ENCODE data around the gene PRODH2.
"Not testable (repeated sequence)": the region's sequence is repeated elsewhere in the genome, so short reads cannot be mapped to it uniquely, and the experiment has no call there.

The PRODH2 gene

DNA sequence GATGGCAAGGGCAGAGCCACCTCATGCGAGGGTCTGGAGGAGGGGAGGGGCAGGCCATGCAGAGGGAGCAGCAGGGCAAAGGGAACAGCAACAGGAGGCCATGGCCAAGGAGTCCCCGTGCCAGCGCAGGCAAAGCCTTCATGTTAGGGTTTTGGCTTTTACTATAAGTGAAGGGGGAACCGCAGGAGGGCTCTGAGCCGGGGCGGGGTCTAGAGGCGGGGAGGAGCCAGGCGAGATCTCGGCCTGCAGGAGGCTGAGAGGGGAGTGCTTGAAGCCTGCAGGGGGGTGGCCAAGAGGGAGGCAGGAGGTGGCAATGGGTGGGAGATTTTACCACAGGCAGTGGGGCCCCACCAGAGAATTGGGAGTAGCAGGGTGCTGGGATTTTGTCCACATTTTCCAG is 31.0 kb downstream of the PRODH2 start:
- no peak for DNase-seq (ENCODE audit: low read depth in 2 of 2)

DNA sequence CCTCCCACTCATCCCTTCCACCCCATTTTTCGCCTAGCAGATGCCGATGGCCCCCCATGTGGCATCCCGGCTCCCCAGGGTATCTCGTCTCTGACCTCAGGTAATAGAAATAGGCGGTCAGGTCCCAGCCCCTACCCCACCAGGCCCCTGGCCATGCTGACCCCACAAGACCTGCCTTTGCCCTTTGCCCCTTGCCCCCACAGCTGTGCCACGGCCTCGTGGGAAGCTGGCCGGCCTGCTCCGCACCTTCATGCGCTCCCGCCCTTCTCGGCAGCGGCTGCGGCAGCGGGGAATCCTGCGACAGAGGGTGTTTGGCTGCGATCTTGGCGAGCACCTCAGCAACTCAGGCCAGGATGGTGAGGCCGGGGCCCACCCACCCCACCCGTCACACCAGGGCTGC is 31.9 kb downstream of the PRODH2 start:
- no peak for DNase-seq (ENCODE audit: low read depth in 2 of 2)

- DNase-seq (ENCODE audit: low read depth in 2 of 2): no peak
Measured at GRCh38 chr19:35780058-35780457, 32.6 kb downstream of the PRODH2 start.

GRCh38 chr19:35779033-35779432 is 33.6 kb downstream of the PRODH2 start:
- no peak for DNase-seq (ENCODE audit: low read depth in 2 of 2)

GRCh38 chr19:35777961-35778360 is 34.7 kb downstream of the PRODH2 start:
- DNase-seq (ENCODE audit: low read depth in 2 of 2): no peak

- no peak for DNase-seq (ENCODE audit: low read depth in 2 of 2)
Measured at GRCh38 chr19:35777086-35777841, 35.4 kb downstream of the PRODH2 start.

DNA sequence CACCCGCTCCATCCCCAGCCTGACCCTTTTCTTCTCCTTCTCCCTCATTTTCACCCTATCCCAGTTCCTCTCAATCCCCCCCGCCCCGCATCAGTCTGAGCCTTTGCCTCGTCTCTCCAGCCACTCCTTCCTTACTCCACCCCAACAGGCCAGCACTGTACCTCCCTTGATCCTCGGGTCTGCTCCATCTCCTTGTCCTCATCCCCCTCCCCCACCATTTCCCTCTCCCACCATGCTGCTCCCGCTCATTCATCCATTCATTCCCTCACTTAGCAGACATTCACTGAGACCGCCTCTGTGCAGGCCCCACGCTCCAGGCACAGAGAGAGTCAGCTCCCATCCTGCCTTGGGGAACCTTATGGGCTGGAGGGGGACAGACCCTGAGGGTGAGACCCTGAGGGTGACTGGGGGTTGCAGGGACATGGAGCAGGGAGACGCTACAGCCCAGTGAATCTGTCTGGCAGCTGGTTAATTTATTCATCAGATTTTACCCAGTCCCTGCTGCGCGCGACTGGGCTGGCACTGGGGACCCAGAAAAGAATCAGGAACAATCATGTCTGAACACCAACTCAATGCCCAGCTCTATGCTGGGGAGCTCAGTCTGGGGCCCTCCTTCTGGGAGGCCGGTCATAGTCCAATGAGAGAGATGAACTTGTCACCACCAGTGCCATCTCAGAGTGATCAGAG is 36.4 kb downstream of the PRODH2 start:
- no peak for DNase-seq (ENCODE audit: low read depth in 2 of 2)

DNA sequence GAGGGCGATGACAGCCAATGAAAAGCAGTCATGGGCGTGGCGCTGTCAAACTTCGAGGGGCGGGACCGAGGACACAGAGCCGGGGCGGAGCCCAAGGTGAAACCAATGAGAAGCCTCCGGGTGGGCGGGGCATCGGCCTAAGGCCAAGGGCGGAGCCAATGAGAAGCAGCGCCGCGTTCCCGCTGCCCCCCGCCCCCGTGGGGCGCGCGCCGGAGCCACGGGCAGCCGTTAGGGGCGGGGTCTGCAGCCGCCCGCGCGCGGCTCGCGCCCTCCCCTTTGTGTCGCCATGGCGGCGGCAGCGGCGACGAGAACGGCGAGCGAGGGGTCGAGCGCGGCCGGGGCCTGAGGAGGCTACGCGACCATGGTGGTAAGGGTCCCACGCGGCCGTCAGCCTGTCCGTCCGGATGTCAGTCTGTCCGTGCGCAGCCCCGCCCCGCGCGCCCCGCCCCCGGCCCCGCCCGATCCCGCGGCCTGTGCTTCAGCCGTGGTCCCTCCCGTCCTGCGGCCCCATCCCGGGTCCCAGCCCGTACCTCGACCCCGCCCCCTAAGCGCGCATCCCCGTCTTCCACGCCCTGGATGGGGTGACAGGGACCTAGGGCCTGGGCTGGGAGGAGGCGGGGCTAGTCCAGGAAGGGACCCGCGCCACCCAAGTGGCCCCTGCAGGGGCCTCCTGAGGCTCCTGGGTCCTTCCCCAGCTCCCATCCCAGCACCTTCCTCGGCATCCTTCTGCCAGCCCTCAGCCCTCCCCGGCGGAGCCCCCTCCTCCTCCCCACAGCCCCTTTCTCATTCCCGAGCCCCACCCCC is 37.1 kb downstream of the PRODH2 start, which contains the start of gene ARHGAP33:
ARHGAP33 (plus strand) TSS at position 267 of the 804 bp plus-strand sequence; CDS start at position 362, 95 bp downstream.
- DNase-seq (ENCODE audit: low read depth in 2 of 2): peak; percentile 99 to 100

- DNase-seq (ENCODE audit: low read depth in 2 of 2): no peak
Measured at GRCh38 chr19:35775046-35775297, 37.7 kb downstream of the PRODH2 start.

DNA sequence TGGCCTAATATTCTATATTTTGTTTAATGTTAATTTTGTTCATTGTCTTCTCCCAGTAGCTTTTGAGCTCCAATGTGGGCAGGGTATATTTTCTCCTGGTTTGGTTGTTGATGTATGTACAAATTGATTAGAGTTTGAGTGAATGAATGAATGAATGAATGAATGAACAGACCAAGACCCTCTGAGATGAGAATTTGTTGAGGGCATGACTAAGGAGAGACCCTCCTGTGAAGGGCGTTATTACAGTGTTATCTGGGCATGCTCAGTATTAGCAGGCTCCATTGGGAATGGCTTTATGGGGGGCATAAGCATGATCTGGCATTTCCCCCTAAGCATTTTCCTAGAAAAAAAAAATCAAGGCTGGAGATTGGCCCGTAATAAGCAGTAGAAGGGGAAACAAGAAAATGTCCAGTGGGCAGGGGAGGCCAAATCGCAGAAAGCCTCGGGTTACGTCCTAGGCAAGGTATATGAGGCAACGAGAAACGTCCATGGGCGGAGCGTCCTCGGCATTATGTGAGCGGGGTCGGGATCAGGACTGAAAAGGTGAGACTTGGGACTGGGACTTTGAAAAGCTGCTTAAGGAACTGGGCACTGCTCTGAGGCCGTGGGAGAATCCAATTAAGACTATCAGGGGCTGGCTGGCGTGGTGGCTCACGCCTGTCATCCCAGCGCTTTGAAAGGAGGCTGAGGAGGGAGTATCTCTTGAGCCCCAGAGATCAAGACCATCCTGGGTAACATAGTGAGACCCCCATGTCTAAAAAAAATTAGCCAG is 38.2 kb downstream of the PRODH2 start:
- no peak for DNase-seq (ENCODE audit: low read depth in 2 of 2)

- DNase-seq (ENCODE audit: low read depth in 2 of 2): no peak
Measured at GRCh38 chr19:35773020-35773806, 39.4 kb downstream of the PRODH2 start.

DNA sequence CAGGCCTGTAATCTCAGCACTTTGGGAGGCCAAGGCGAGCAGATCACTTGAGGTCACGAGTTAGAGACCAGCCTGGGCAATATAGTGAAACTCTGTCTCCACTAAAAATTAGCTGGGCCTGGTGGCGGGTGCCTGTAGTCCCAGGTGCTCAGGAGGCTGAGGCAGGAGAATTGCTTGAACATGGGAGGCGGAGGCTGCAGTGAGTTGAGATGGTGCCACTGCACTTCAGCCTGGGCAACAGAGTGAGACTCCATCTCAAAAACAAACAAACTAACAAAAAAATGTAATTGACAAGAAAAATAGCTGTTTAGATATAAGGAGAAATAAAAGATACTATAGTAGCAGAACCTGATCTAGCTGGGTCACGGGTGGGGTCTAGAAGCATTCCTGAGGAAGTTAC is 40.3 kb downstream of the PRODH2 start:
- not testable (repeated sequence) for DNase-seq (ENCODE audit: low read depth in 2 of 2)

- no peak for DNase-seq (ENCODE audit: low read depth in 2 of 2)
Measured at GRCh38 chr19:35768082-35768421, 44.6 kb downstream of the PRODH2 start.

DNA sequence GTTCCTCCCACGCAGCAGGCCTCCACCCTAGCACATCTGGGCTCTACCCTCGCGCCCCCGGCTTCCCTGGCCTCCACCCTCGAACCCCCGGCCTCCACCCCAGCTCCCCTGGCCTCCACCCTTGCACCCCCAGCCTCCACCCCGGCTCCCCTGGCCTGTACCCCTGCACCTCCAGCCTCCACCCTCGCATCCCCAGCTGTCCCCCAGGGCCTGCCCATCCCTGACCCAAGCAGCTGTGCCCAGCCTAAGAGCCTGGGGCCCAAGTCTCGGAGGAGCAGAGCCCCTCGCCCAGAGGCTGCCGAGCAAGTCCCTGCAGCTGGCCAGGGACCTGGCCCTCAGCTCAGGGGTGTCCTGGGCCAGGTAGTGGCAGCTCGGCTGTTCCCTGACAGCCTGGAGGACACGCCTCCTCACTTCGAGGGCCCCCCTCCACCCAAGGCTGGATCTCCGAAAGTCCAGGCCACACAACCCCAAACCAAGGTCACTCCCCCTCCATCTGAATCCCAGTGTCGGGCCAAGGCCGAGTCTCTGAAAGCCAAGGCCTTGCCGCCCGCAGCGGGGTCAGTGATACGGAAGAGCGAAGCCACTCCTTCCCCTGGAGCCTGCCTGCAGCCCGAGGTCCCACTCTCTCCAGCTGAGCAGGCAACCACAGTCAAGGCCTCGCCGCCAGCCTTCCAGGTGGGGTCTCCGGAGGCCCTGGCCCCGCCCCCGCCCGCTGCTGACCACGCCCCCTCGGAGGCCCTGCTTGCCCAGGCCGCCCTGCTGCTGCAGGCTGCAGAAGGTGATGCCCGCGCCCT is 45.2 kb downstream of the PRODH2 start:
- no peak for DNase-seq (ENCODE audit: low read depth in 2 of 2)

DNA sequence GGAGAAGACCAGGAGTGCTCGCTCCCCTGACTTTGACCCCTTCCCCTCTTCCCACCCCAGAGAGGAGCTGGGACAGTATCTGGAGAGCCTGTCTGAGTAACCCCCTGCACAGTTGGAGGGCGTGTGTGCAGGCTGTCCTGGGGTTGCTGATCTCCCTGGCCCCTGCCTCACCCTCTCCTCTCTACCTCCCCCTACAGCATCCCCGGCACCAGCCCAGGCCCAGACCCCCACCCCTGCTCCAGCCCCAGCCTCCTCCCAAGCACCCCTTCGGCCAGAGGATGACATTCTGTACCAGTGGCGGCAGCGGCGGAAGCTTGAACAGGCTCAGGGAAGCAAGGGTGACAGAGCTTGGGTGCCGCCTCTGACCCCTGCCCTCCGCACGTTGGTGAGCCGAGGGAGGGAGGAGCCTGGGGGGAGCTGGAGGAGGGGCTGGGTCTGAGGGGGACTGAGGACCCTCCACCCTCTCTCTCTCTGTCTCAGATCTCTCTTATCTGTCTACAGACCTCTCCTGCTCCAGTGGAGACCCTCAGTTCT is 46.0 kb downstream of the PRODH2 start:
- no peak for DNase-seq (ENCODE audit: low read depth in 2 of 2)

GRCh38 chr19:35764432-35765315 is 48.0 kb downstream of the PRODH2 start:
- DNase-seq (ENCODE audit: low read depth in 2 of 2): no peak

GRCh38 chr19:35760711-35761349 is 51.8 kb downstream of the PRODH2 start:
- DNase-seq (ENCODE audit: low read depth in 2 of 2): no peak

- DNase-seq (ENCODE audit: low read depth in 2 of 2): no peak
Measured at GRCh38 chr19:35759697-35760096, 52.9 kb downstream of the PRODH2 start.
